HG03342 (cell line): ENCODE measurements around the gene RMDN2.

ENCODE experiments used
- ATAC-seq: cut with Tn5 transposase; IDR thresholded peaks from one replicate; pipeline ENCODE4 v1.9.1; 2021; ENCODE audit warnings: mild to moderate bottlenecking, moderate library complexity; ENCODE audit not compliant: unreplicated experiment

Gene RMDN2

GRCh38 chr2:37897511-37897910 lies 27.6 kb upstream of the RMDN2 start:
- no peak for ATAC-seq

GRCh38 chr2:37898448-37898847 lies 26.6 kb upstream of the RMDN2 start:
- no peak for ATAC-seq

- ATAC-seq = no peak
These were observed 22.1 kb upstream of the RMDN2 start for GRCh38 chr2:37902991-37903390.

GRCh38 chr2:37904425-37904824 lies 20.7 kb upstream of the RMDN2 start:
- ATAC-seq = no peak

GRCh38 chr2:37904993-37905392 lies 20.1 kb upstream of the RMDN2 start:
- ATAC-seq = no peak

- ATAC-seq = no peak
These were observed 19.0 kb upstream of the RMDN2 start for GRCh38 chr2:37906131-37906530.

- no peak for ATAC-seq
These were observed 17.4 kb upstream of the RMDN2 start for GRCh38 chr2:37907501-37908225.

GRCh38 chr2:37911296-37911873 lies 13.7 kb upstream of the RMDN2 start:
- ATAC-seq = no peak

- ATAC-seq = no peak
These were observed 13.0 kb upstream of the RMDN2 start for GRCh38 chr2:37912056-37912455.

- no peak for ATAC-seq
These were observed 12.5 kb upstream of the RMDN2 start for GRCh38 chr2:37912616-37913015.

GRCh38 chr2:37914340-37914739 lies 10.7 kb upstream of the RMDN2 start:
- ATAC-seq = no peak

- no peak for ATAC-seq
These were observed 9.3 kb upstream of the RMDN2 start for GRCh38 chr2:37915773-37916172.

- ATAC-seq = no peak
These were observed 8.5 kb upstream of the RMDN2 start for GRCh38 chr2:37916512-37917082.

- no peak for ATAC-seq
These were observed 7.5 kb upstream of the RMDN2 start for GRCh38 chr2:37917281-37918228.

GRCh38 chr2:37918742-37919186 lies 6.3 kb upstream of the RMDN2 start:
- ATAC-seq = no peak

GRCh38 chr2:37919631-37920032 lies 5.5 kb upstream of the RMDN2 start:
- ATAC-seq = no peak

- ATAC-seq = no peak
These were observed 4.5 kb upstream of the RMDN2 start for GRCh38 chr2:37920570-37920969.

- ATAC-seq = no peak
These were observed 3.3 kb upstream of the RMDN2 start for GRCh38 chr2:37921781-37922180.

- no peak for ATAC-seq
These were observed 1.6 kb upstream of the RMDN2 start for GRCh38 chr2:37923308-37924055.

- no peak for ATAC-seq
These were observed 1.5 kb downstream of the RMDN2 start for GRCh38 chr2:37926635-37927034.

GRCh38 chr2:37928377-37928776 lies 3.3 kb downstream of the RMDN2 start:
- ATAC-seq = no peak
